Kidney (tissue), 14 donors: ENCODE results near the gene ZNF326. TPM values are rescaled to one million over a fixed set of nuclear protein-coding genes. Genes with fewer than 3 reads are reported as not detected.

Experiments
- DNase-seq, 5 donors: peaks; one replicate each; pipeline ENCODE4 v3.0.0-alpha.2; 2013 to 2020
- FAIRE-seq: peaks from 2 replicates; lab custom pipeline; 2012; peaks lifted over from hg19 to GRCh38; lab: Jason Lieb, UNC
- H3K27ac ChIP-seq, 2 donors: one replicate each; pipeline ENCODE4 v1.7.0; 2013; ENCODE audit warnings: low read depth in 2 of 2, low read length in 2 of 2, inconsistent platforms in 1 of 2
- H3K27me3 ChIP-seq: one replicate; pipeline ENCODE4 v1.7.1; 2013; ENCODE audit warnings: low read length, inconsistent platforms; ENCODE audit not compliant: control insufficient read depth, insufficient read depth
- H3K36me3 ChIP-seq, 3 donors: one replicate each; pipeline versions ENCODE4 v1.7.0 to v1.7.1; 2013; ENCODE audit warnings: low read length in 3 of 3, control low read depth in 1 of 3, inconsistent platforms in 1 of 3; ENCODE audit not compliant: insufficient read depth in 3 of 3, control insufficient read depth in 2 of 3
- H3K4me1 ChIP-seq, 3 donors: one replicate each; pipeline versions ENCODE4 v1.7.0 to v1.7.1; 2013; ENCODE audit warnings: low read length in 3 of 3, inconsistent platforms in 1 of 3, low read depth in 1 of 3; ENCODE audit not compliant: control insufficient read depth in 2 of 3, insufficient read depth in 2 of 3
- H3K4me3 ChIP-seq, 3 donors: one replicate each; pipeline versions ENCODE4 v1.7.0 to v1.8.1; 2013; ENCODE audit warnings: low read length in 3 of 3, control low read depth in 1 of 3, inconsistent platforms in 1 of 3
- H3K9ac ChIP-seq, 3 donors: one replicate each; pipeline versions ENCODE4 v1.7.0 to v1.7.1; 2013; ENCODE audit warnings: low read length in 3 of 3, control low read depth in 1 of 3, inconsistent platforms in 1 of 3
- H3K9me3 ChIP-seq, 3 donors: one replicate each; pipeline versions ENCODE4 v1.7.0 to v1.7.1; 2013; ENCODE audit warnings: low read length in 3 of 3, control low read depth in 1 of 3, inconsistent platforms in 1 of 3; ENCODE audit not compliant: control insufficient read depth in 2 of 3, insufficient read depth in 1 of 3
- CTCF ChIP-seq: IDR thresholded peaks from 3 replicates; pipeline ENCODE4 v1.5.1; 2012; ENCODE audit warnings: mild to moderate bottlenecking, moderate library complexity, borderline replicate concordance; ENCODE audit not compliant: insufficient read depth; ENCODE audit errors: extremely low read depth
- intact Hi-C: fragments of 100-400 bp; cut with DNase I; formaldehyde crosslinking; loops from one replicate; pipeline ENCODE4 v1.11.1; 2022
- polyA plus RNA-seq: library from polyadenylated mRNA; stranded (reverse); fragments of 350-450 nt; fragmentation: Illumina TruSeq; extraction: RNeasy Lipid Tissue Mini Kit (QIAGEN cat#74804); gene quantifications from one replicate; pipeline ENCODE4 v1.2.3, GENCODE V29; 2014; ENCODE audit warnings: low read depth, low replicate concordance; ENCODE audit not compliant: insufficient read depth
- total RNA-seq: library from RNA; stranded (reverse); fragmentation: NEBNext Ultra II Directional; extraction: Animal tissue kit (Norgen Biotek cat#: 25700); gene quantifications from one replicate; pipeline ENCODE4 v1.2.1, GENCODE V29; 2021
- donor health status: control.
- donor health status: control.
- donor health status: control.
- donor health status: control.
- donor health status: control.
- donor health status: DM: yes; HTN: yes; CAD: no.
- donor health status: Normal renal cell carcinoma (clear cell type).

The ZNF326 gene
- total and polyA plus RNA-seq, 2 donors from 2014 or later: 10.6 to 25.6 TPM

DNA sequence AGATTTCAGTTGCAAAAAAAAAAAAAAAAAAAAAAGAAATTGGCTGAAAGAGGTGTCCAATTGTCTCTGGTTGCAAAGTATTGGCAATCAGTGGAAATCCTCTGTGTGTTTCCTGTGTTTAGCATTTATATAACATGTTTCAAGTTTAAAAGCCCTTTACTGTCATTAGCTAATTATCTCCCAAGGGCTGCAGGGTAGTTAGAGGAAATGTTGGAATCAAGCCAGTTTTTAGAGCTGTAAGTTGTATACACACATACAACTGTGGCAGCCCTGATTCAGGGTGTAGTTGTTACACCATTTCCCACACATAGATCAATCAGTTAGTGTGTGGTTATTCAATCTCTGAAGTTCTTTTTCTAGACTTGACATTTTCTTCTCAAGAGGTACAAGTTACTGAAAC lies 8.9 kb upstream of the ZNF326 start:
- Histone ChIP-seq H3K4me1 (no peaks in the 10 kb centered on the region), H3K27me3 (no peaks in the 10 kb centered on the region), H3K4me3 (no peak overlapping the region), H3K27ac (no peak overlapping the region), H3K9ac (no peak overlapping the region), H3K36me3 (no peaks in the 10 kb centered on the region), H3K9me3 (no peaks in the 10 kb centered on the region)
- DNase-seq (no peak), FAIRE-seq (no peak)
- no peak for TF ChIP-seq CTCF
- intact Hi-C loops: loop anchor here (5.0 kb wide), 1 partner anchor 184 kb away; no protein-coding TSS in a partner anchor

- peak; percentile 85 for TF ChIP-seq CTCF
- Histone ChIP-seq H3K4me3 (no peak overlapping the region), H3K4me1 (no peaks in the 10 kb centered on the region), H3K36me3 (no peaks in the 10 kb centered on the region), H3K27ac (no peak overlapping the region), H3K27me3 (no peaks in the 10 kb centered on the region), H3K9ac (no peak overlapping the region), H3K9me3 (no peaks in the 10 kb centered on the region)
- FAIRE-seq (peak; percentile 69), DNase-seq (peak in 4 of 5 donors; percentile 48 to 91 (median 80))
- intact Hi-C loops: loop anchor here (5.0 kb wide), 1 partner anchor 185 kb away; no protein-coding TSS in a partner anchor
These were observed 7.6 kb upstream of the ZNF326 start for GRCh38 chr1:89987159-89987819.

DNA sequence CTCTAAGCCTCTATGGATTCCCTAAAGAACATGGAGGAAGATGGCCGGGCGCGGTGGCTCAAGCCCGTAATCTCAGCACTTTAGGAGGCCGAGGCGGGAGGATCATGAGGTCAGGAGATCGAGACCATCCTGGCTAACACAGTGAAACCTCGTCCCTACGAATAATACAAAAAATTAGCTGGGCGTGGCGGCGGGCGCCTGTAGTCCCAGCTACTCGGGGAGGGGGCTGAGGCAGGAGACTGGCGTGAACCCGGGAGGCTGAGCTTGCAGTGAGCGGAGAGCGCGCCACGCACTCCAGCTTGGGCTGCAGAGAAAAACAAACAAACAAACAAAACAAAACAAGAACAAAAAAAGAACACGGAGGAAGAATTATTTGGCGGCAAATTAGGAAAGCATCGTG lies 5.8 kb upstream of the ZNF326 start:
- intact Hi-C loops: loop anchor here (5.0 kb wide), 1 partner anchor 187 kb away; no protein-coding TSS in a partner anchor
- no peaks in the 10 kb centered on the region for H3K9me3 ChIP-seq
- no peak for TF ChIP-seq CTCF
- H3K36me3 ChIP-seq: no peaks in the 10 kb centered on the region
- H3K4me1 ChIP-seq: no peaks in the 10 kb centered on the region
- no peak overlapping the region for H3K27ac ChIP-seq
- H3K27me3 ChIP-seq: no peaks in the 10 kb centered on the region
- no peak overlapping the region for H3K9ac ChIP-seq
- FAIRE-seq: no peak
- H3K4me3 ChIP-seq: no peak overlapping the region
- no peak for DNase-seq

GRCh38 chr1:89989799-89990198 lies 5.1 kb upstream of the ZNF326 start:
- peak overlapping the region in 1 of 2 donors; percentile 47 for H3K27ac ChIP-seq

More at GRCh38 chr1:89989799-89990198, 5.1 kb upstream of the ZNF326 start:
- no peaks in the 10 kb centered on the region for H3K36me3 ChIP-seq
- no peaks in the 10 kb centered on the region for H3K4me1 ChIP-seq
- no peak overlapping the region for H3K4me3 ChIP-seq
- intact Hi-C loops: loop anchor here (5.0 kb wide), 1 partner anchor 187 kb away; no protein-coding TSS in a partner anchor
- no peak for TF ChIP-seq CTCF
- no peaks in the 10 kb centered on the region for H3K27me3 ChIP-seq
- peak in 2 of 5 donors; percentile 31 to 50 for DNase-seq
- H3K9ac ChIP-seq: no peak overlapping the region
- FAIRE-seq: no peak
- H3K9me3 ChIP-seq: no peaks in the 10 kb centered on the region
